ENCODE results near the gene SS18L1.

The SS18L1 gene

DNA sequence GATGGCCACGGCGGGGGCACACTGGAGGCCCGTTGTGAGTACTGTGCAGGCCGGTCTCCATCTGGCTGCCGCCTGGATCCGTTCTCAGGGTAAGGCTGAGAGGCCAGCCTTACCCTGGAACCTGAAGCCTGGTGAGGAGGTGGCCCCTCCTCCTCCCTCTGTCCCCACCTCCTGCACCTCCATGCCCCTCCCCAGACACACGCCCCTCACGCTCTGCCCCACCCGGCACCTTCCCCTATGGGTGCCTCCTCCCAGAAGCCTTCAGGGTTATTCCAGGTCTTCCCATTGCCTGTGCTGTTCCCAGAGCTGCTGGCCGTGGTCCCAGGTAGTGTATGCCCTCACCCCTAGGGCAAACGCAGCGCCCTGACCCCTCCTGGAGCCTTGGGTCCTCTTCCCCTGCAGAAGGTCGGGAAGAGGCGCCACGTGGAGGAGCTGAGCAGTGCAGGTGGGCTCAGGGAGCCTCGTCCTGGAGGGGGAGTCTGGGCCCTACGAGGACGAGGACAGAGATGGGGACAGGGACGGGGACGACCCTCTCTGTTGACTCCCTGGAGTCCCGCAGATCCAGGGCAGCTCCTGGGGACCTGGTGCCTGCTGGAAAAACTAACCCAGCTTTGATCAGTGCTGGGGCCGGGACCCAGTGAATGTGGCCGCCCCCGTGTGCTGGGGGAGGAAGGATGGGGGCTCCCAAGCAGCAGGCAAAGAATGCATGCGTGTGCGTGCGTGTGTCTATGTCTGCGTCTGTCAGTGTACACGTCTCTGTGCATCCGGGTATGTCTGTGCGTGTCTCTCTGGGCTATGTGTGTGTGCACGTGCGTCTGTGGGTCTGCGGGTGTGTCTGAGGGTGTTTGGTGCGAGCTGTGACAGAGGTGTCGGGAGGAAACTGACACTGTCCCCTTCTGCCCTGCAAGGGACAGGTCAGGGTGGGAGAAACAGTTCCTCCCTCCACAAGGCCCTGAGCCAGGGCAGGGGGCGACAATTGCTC, 84.7 kb downstream of the SS18L1 start:
- TF ChIP-seq, protein P1, sequence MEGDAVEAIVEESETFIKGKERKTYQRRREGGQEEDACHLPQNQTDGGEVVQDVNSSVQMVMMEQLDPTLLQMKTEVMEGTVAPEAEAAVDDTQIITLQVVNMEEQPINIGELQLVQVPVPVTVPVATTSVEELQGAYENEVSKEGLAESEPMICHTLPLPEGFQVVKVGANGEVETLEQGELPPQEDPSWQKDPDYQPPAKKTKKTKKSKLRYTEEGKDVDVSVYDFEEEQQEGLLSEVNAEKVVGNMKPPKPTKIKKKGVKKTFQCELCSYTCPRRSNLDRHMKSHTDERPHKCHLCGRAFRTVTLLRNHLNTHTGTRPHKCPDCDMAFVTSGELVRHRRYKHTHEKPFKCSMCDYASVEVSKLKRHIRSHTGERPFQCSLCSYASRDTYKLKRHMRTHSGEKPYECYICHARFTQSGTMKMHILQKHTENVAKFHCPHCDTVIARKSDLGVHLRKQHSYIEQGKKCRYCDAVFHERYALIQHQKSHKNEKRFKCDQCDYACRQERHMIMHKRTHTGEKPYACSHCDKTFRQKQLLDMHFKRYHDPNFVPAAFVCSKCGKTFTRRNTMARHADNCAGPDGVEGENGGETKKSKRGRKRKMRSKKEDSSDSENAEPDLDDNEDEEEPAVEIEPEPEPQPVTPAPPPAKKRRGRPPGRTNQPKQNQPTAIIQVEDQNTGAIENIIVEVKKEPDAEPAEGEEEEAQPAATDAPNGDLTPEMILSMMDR (IDR thresholded peaks at IDR 0.05; ENCODE audit: extremely low read depth, insufficient read depth, missing control alignments), result no peak
- in situ Hi-C loops (cut with MboI; ENCODE audit: low pct_unique_long_range_greater_than_20kb, low sequenced_read_pairs, unreplicated experiment), result no loop called here
- no peak for DNase-seq (ENCODE audit: low spot score)

GRCh38 chr20:62228982-62229545, 85.5 kb downstream of the SS18L1 start:
- TF ChIP-seq, protein P1 (IDR thresholded peaks at IDR 0.05; ENCODE audit: extremely low read depth, insufficient read depth, missing control alignments), result no peak
- DNase-seq (ENCODE audit: low spot score), result no peak
- in situ Hi-C loops (cut with MboI; ENCODE audit: low pct_unique_long_range_greater_than_20kb, low sequenced_read_pairs, unreplicated experiment), result no loop called here

- TF ChIP-seq, protein P1 (IDR thresholded peaks at IDR 0.05; ENCODE audit: extremely low read depth, insufficient read depth, missing control alignments), result no peak
- in situ Hi-C loops (cut with MboI; ENCODE audit: low pct_unique_long_range_greater_than_20kb, low sequenced_read_pairs, unreplicated experiment), result no loop called here
- DNase-seq (ENCODE audit: low spot score), result no peak
Observed at GRCh38 chr20:62229667-62230066, 86.1 kb downstream of the SS18L1 start.

DNA sequence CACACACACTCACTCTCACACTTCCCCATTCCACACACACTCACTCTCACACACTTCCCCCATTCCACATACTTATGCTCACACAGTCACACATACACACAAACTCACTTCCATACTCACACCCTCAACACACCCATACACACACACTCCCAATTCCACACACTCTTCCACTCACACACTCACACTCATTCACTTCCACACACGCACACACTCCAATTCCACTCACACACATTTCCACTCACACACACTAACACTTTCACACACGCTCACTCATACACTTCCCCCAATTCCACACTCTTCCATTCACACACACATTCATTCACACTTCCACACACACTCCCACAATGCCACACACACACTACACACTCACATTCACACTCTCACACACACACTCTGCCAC, 86.7 kb downstream of the SS18L1 start:
- no peak for DNase-seq (ENCODE audit: low spot score)
- TF ChIP-seq, protein P1 (IDR thresholded peaks at IDR 0.05; ENCODE audit: extremely low read depth, insufficient read depth, missing control alignments), result no peak
- in situ Hi-C loops (cut with MboI; ENCODE audit: low pct_unique_long_range_greater_than_20kb, low sequenced_read_pairs, unreplicated experiment), result no loop called here

DNA sequence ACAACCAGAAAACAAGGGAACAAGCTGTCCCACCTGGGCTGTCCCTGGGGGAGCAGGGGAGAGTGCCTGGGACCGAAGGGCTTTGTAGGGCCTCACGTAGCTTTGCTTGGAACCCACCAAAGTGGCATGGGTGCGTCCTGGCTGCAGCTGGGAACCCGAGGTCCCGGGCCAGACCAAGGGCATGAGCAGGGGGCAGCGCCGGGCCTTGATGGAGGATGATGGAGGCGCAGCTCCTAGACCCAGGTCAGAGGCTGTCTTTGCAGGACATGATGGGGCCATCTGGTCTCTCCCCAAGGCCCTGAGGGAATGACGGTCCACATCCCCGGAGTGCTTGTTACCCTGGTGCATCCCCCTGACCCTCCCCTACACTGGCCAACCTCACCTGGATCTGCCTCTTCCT, 87.1 kb downstream of the SS18L1 start:
- in situ Hi-C loops (cut with MboI; ENCODE audit: low pct_unique_long_range_greater_than_20kb, low sequenced_read_pairs, unreplicated experiment), result no loop called here
- DNase-seq (ENCODE audit: low spot score), result no peak
- TF ChIP-seq, protein P1 (IDR thresholded peaks at IDR 0.05; ENCODE audit: extremely low read depth, insufficient read depth, missing control alignments), result no peak

GRCh38 chr20:62231292-62231691, 87.7 kb downstream of the SS18L1 start:
- TF ChIP-seq, protein P1 (IDR thresholded peaks at IDR 0.05; ENCODE audit: extremely low read depth, insufficient read depth, missing control alignments), result no peak
- no peak for DNase-seq (ENCODE audit: low spot score)
- in situ Hi-C loops (cut with MboI; ENCODE audit: low pct_unique_long_range_greater_than_20kb, low sequenced_read_pairs, unreplicated experiment), result no loop called here

Measured in GM13977 (cell line).